OCI-LY1 (cell line): ENCODE data around the gene HSF4.

Experiments
- H2AFZ ChIP-seq: fragments of 200-600 bp; sonication (generic), shearing (Covaris generic); 2 replicates; pipeline ENCODE4 v1.6.0; 2014; ENCODE audit warnings: antibody characterized with exemption, mild to moderate bottlenecking, low read length
- H3F3A ChIP-seq: fragments of 200-600 bp; sonication (generic), shearing (Covaris generic); 2 replicates; pipeline ENCODE4 v1.6.0; 2014; ENCODE audit warnings: mild to moderate bottlenecking, antibody characterized with exemption, low read length, moderate library complexity; ENCODE audit not compliant: insufficient read depth
- H3K27ac ChIP-seq: fragments of 200-600 bp; sonication (generic); 2 replicates; pipeline ENCODE4 v1.5.1; 2014; ENCODE audit warnings: low read length, mixed run types, mild to moderate bottlenecking, low read depth; ENCODE audit not compliant: poor library complexity, severe bottlenecking
- H3K27me3 ChIP-seq: fragments of 200-600 bp; sonication (generic); 2 replicates; pipeline ENCODE4 v1.6.0; 2014; ENCODE audit warnings: antibody characterized with exemption, mild to moderate bottlenecking, low read length, moderate library complexity; ENCODE audit not compliant: insufficient read depth
- H3K36me3 ChIP-seq: fragments of 200-600 bp; sonication (generic); 2 replicates; pipeline ENCODE4 v1.6.1; 2014; ENCODE audit warnings: mild to moderate bottlenecking, antibody characterized with exemption, low read length, moderate library complexity, mixed read lengths; ENCODE audit not compliant: insufficient read depth
- H3K4me1 ChIP-seq: fragments of 200-600 bp; sonication (generic); 2 replicates; pipeline ENCODE4 v1.5.1; 2014; ENCODE audit warnings: mild to moderate bottlenecking, low read length, moderate library complexity; ENCODE audit not compliant: insufficient read depth, severe bottlenecking
- H3K4me2 ChIP-seq: fragments of 200-600 bp; sonication (generic), shearing (Covaris generic); 2 replicates; pipeline ENCODE4 v1.6.1; 2014; ENCODE audit warnings: low read length
- H3K4me3 ChIP-seq: fragments of 200-600 bp; sonication (generic); 2 replicates; pipeline ENCODE4 v1.5.1; 2014; ENCODE audit warnings: low read length, low read depth, mild to moderate bottlenecking, mixed read lengths; ENCODE audit not compliant: poor library complexity, severe bottlenecking
- H3K79me2 ChIP-seq: fragments of 200-600 bp; shearing (Covaris generic); 2 replicates; pipeline ENCODE4 v1.6.1; 2016; ENCODE audit warnings: mixed run types, low read length, mixed read lengths; ENCODE audit not compliant: insufficient read depth
- H3K9ac ChIP-seq: fragments of 200-600 bp; sonication (generic), shearing (Covaris generic); 2 replicates; pipeline ENCODE4 v1.6.1; 2014; ENCODE audit warnings: mild to moderate bottlenecking, low read length, mixed read lengths
- H3K9me2 ChIP-seq: fragments of 200-600 bp; sonication (generic), shearing (Covaris generic); 2 replicates; pipeline ENCODE4 v1.6.1; 2014; ENCODE audit warnings: low read depth, mild to moderate bottlenecking, low read length, mixed read lengths
- H3K9me3 ChIP-seq: fragments of 200-600 bp; shearing (Covaris generic); 2 replicates; pipeline ENCODE4 v1.6.1; 2014; ENCODE audit warnings: low read length, mixed read lengths
- H4K20me1 ChIP-seq: fragments of 200-600 bp; sonication (generic), shearing (Covaris generic); 2 replicates; pipeline ENCODE4 v1.6.0; 2016; ENCODE audit warnings: mild to moderate bottlenecking, low read length; ENCODE audit not compliant: insufficient read depth
- CTCF ChIP-seq: fragments of 200-600 bp; sonication (generic), shearing (Covaris generic); IDR thresholded peaks from 2 replicates; pipeline ENCODE4 v1.5.1; 2017; ENCODE audit warnings: mild to moderate bottlenecking, antibody characterized with exemption, low read length, moderate library complexity, mixed read lengths
- EZH2 ChIP-seq: fragments of 200-600 bp; sonication (generic), shearing (Covaris generic); IDR thresholded peaks from 2 replicates; pipeline ENCODE4 v1.8.0; 2017; ENCODE audit warnings: borderline replicate concordance, mixed run types, mild to moderate bottlenecking, antibody characterized with exemption, low read length, moderate library complexity, mixed read lengths

HSF4 gene

GRCh38 chr16:67199808-67200198 lies 35.3 kb downstream of the HSF4 start:
- Histone ChIP-seq H3K4me3 (no peak overlapping the region), H3K4me2 (no peak overlapping the region), H3K9ac (no peak overlapping the region)

DNA sequence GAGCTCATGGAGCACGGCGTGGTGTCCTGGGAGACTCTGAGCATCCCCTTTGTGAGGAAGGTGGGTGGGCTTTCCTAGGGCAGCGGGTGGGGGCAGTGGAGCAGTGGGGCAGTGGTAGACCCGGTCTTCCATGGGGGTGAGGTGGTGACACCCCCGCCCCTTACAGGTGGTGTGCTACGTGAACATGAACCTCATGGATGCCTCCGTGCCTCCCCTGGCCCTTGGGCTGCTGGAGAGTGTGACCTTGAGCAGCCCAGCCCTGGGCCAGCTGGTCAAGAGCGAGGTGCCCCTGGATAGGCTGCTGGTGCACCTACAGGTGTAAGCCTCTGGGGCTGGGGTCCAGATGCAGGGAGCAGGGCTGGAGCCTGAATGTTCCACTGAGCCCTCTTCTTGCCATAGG lies 35.9 kb downstream of the HSF4 start:
- Histone ChIP-seq H3K4me3 (no peak overlapping the region), H3K9me2 (no peaks in the 10 kb centered on the region), H3K27me3 (no peaks in the 10 kb centered on the region), H3K27ac (no peak overlapping the region), H3K9me3 (no peaks in the 10 kb centered on the region), H3K9ac (no peak overlapping the region), H3F3A (no peaks in the 10 kb centered on the region), H3K36me3 (peaks cover 73% of the 10 kb centered on the region), H4K20me1 (no peaks in the 10 kb centered on the region), H3K79me2 (no peaks in the 10 kb centered on the region), H2AFZ (no peak overlapping the region), H3K4me1 (peaks cover 16% of the 10 kb centered on the region), H3K4me2 (no peak overlapping the region)
- TF ChIP-seq EZH2: no peak
- no peak for TF ChIP-seq CTCF

More at GRCh38 chr16:67199808-67200198, 35.3 kb downstream of the HSF4 start:
- H3K9me3 ChIP-seq: no peaks in the 10 kb centered on the region
- no peak overlapping the region for H3K27ac ChIP-seq
- H3K4me1 ChIP-seq: peaks cover 16% of the 10 kb centered on the region
- H3K27me3 ChIP-seq: no peaks in the 10 kb centered on the region
- no peaks in the 10 kb centered on the region for H3K9me2 ChIP-seq
- no peaks in the 10 kb centered on the region for H3F3A ChIP-seq
- TF ChIP-seq EZH2 (no peak), CTCF (no peak)
- H4K20me1 ChIP-seq: no peaks in the 10 kb centered on the region
- H3K79me2 ChIP-seq: no peaks in the 10 kb centered on the region
- no peak overlapping the region for H2AFZ ChIP-seq
- H3K36me3 ChIP-seq: peaks cover 80% of the 10 kb centered on the region

DNA sequence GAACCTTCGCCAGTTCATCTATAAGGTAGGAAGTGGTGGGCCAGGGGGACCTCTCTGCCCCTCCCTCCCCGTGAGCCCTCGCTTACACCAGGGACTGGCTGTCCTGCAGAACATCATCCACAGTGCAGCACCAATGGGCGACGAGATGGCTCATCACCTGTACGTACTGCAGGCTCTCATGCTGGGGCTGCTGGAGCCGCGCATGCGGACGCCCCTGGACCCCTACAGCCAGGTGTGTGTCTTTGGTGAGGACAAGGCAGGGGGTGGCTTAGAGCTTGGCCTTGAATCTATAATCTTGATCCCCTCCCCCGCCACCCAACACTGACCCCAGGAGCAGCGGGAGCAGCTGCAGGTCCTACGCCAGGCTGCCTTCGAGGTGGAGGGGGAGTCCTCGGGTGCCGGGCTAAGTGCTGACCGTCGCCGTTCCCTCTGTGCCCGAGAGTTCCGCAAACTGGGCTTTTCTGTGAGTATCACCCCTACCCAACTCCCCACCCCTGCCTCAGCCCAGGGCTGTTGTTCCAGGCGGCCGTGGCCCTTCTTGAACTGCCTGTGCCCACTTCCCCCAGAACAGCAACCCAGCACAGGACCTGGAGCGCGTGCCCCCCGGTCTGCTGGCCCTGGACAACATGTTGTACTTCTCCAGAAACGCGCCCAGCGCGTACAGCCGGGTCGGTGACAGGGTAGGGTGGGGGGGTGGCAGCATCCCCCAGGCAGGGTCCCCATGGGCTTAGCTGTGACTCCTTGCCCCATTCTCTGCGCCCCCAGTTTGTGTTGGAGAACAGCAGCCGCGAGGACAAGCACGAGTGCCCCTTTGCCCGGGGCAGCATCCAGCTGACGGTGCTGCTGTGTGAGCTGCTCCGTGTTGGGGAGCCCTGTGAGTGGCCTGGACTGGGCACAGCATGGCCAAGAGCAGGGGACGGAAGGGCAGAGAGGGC lies 37.1 kb downstream of the HSF4 start:
- Histone ChIP-seq H3K9me2 (no peaks in the 10 kb centered on the region), H3K9me3 (no peaks in the 10 kb centered on the region), H3K27ac (no peak overlapping the region), H3K4me2 (no peak overlapping the region), H3K9ac (no peak overlapping the region), H3K79me2 (no peaks in the 10 kb centered on the region), H3K36me3 (peaks cover 61% of the 10 kb centered on the region), H3K4me3 (no peak overlapping the region), H4K20me1 (no peaks in the 10 kb centered on the region), H3F3A (no peaks in the 10 kb centered on the region), H2AFZ (no peak overlapping the region), H3K27me3 (no peaks in the 10 kb centered on the region), H3K4me1 (peaks cover 16% of the 10 kb centered on the region)
- TF ChIP-seq CTCF (no peak), EZH2 (no peak)
